GM21526 (cell line): ENCODE measurements around the gene ARHGAP27.

ENCODE experiments used
- ATAC-seq: cut with Tn5 transposase; IDR thresholded peaks from one replicate; pipeline ENCODE4 v1.9.1; 2021; ENCODE audit warnings: moderate library complexity; ENCODE audit not compliant: unreplicated experiment, low FRiP score

The ARHGAP27 gene

DNA sequence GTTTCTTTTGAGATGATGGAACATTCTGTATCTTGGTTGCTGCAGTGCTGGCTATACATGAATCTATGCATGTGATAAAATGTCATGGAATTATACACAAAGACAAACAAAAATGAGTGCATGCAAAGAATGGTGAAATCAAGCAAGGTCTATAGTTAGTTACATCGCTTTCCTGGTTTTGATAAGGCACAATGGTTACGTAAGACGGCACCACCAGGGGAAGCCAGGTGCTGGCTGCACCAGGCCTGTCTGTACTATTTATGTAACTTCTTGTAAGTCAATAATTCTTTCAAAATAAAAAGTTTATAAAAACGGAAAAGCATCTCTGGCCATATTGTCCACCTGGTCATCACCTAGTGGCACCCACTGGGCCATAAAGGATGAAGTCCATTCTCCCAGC lies 46.5 kb downstream of the ARHGAP27 start:
- ATAC-seq, result no peak

DNA sequence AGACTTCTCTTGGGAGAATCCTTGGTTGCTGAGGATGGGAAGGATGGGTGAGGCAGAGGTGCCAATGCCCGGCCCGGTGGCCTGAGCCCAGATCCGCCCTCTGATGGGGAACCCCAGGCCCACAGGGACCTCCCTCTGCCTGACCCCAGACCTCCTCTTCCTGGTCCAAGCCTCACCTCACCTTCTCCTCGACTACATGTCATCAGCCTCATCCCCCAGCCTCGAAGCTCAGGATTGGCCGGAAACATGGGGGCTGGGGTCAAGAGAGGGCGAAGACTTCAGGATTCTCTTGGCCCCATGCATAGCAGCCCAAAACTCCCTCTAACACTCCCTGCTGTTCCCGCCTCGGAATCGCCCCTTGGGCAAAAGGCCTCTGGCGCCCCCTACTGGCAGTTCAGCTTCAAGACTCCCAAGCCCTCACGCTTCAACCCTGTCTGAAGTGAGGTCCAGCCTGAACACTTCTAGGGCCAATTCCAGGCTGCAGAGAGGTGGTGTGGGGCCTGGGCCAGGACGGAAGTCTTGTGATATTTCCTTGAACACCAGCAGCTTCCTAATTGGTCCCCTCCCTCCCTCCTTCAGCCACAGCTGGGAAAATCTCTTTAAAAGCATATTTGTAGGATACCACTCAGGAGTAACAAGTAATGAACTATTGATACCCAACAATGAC lies 47.2 kb downstream of the ARHGAP27 start:
- ATAC-seq, result no peak

GRCh38 chr17:45384789-45385262 lies 47.8 kb downstream of the ARHGAP27 start:
- no peak for ATAC-seq

- ATAC-seq, result no peak
Measured at GRCh38 chr17:45384047-45384788, 48.5 kb downstream of the ARHGAP27 start.

- ATAC-seq, result no peak
Measured at GRCh38 chr17:45383003-45383402, 49.7 kb downstream of the ARHGAP27 start.

DNA sequence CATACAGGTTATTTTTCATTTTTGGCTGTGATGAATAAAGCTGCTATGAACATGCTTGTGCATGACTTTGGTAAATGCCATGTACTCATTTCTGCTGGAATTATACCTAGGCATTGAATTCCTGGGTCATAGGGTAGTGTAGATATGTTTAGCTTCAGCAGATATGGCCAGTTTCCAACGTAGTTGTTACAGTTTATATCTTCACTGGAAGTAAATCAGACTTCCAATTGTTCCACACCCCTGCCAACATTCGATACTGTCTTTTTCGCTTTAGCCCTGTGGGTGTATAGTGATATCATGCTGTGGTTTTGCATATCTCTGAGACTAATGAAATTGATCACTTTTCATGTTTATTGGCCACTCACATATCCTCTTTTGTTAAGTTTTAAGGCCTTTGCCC lies 50.4 kb downstream of the ARHGAP27 start:
- no peak for ATAC-seq

- ATAC-seq, result no peak
Measured at GRCh38 chr17:45380991-45381390, 51.7 kb downstream of the ARHGAP27 start.

GRCh38 chr17:45380046-45380765 lies 52.5 kb downstream of the ARHGAP27 start:
- no peak for ATAC-seq

GRCh38 chr17:45377401-45377800 lies 55.3 kb downstream of the ARHGAP27 start:
- no peak for ATAC-seq

- ATAC-seq, result no peak
Measured at GRCh38 chr17:45376171-45377005, 56.3 kb downstream of the ARHGAP27 start.

DNA sequence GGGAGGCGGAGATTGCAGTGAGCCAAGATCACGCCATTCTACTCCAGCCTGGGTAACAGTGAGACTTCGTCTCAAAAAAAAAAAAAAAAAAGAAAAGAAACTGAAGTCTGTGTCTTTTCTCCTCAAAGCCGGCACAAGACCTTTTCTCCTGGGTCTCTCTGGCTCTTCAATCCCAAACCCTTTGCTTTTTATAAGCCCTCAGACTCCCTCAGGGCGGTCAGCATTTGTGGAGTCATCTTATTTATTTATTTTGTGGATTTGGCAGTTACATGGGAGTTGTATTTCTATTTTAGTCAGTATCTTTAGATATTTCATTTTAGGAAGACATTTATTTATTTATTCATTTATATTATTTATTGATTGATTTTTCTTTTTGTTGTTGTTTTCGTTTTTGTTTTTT lies 58.2 kb downstream of the ARHGAP27 start:
- no peak for ATAC-seq

DNA sequence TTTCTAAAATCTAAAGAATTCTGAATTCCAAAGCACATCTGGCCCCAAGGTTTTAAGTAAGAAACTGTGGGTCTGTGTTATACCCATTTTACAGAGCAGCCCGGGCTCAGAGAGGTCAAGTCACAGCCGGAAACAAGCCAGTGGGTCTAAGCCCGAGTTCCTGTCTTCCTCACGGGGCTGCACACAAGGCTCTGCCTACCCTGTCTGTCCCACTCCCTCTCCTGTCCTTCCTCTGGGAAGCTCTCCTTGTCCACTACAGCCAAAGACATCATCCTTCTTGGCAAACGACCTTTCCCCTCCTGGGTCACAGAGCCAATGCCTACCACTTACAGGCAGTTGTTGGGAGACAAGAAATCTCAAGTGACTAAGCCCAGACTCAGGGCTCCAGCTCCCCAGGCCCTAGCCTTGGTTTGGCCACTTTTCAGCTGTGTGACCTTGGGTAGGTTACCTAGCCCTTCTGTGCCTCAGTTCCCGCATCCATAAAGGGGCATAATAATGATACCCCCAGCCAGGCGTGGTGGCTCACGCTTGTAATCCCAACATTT lies 60.3 kb downstream of the ARHGAP27 start:
- no peak for ATAC-seq

DNA sequence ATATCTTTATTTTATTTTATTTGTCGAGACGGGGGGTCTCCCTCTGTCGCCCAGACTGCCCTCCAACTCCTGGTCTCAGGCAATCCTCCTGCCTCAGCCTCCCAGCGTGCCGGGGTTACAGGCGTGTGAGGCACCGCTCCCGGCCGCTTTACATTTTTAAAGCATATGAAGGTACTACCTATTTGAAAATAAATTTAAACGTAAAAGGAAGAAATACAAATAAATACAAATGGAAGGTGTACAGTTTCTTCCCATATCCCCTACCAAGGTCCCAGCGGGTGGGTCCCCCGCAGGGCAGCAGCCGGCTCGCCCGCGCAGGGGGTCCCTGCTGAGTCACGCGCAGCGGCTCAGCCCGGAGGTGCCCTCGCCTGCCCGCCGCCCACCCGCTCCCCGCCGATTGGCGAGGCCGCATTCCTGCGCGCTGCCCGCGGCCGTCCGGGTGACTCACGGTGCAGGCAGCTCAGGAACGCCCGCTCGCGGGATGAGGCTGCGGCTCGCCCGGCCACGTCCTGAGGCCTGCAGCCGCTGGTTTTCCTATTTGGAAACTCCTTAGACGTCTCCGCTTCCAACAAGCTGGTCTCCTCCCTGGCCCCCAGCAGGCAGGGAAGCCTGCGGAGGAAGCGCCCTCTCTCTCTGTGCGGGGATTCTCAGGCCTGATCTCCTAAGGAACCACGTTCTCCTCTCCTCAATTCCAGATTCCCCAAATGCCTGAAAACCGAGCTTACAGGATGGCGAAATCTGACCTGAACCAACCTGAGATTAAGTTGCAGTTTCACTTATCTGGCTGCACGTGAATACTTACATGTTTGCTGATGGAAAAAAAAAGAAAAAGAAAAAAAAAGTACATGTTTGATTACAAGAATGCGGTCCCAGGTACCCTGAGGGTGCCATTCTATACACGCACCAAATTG lies 61.0 kb downstream of the ARHGAP27 start:
- no peak for ATAC-seq

- no peak for ATAC-seq
Measured at GRCh38 chr17:45370949-45371413, 61.7 kb downstream of the ARHGAP27 start.

DNA sequence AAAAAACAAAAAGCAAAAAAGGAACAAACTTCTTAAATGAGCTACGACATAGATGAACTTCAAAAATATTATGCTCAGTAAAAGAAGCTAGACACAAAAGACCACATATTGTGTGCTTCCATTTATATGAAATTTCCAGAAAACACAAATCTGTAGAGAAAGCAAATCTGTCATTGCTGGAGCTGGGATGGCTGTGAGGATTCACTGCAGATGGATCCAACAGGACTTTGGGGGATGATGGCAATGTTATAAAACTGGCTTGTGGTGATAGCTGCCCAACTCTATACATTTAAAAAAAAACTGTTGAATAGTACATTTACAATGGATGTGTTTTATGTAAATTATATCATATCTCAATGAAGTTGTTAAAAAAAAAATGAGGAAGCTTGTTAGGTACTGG lies 63.2 kb downstream of the ARHGAP27 start:
- no peak for ATAC-seq

DNA sequence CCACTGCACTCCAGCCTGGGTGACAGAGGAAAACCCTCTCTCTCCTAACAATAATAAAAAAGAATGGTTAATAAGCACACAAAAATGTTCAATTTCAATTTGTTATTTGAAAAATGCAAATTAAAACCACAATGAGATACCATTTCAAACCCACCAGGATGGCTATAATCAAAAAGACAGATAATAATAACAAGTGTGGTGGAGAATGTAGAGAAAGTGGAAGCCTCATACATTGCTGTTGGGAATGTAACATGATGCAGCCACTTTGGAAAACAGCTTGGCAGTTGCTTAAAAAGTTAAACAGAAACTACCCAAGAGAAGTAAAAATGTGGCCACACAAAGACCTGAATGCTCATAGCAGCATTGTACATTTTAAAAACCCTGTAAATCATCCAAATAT lies 64.0 kb downstream of the ARHGAP27 start:
- ATAC-seq, result no peak

GRCh38 chr17:45367216-45367615 lies 65.5 kb downstream of the ARHGAP27 start:
- no peak for ATAC-seq

- no peak for ATAC-seq
Measured at GRCh38 chr17:45366691-45367090, 66.0 kb downstream of the ARHGAP27 start.

- no peak for ATAC-seq
Measured at GRCh38 chr17:45366049-45366448, 66.6 kb downstream of the ARHGAP27 start.
